Suppressor macrophage treated with lipopolysaccharide for 1 hour (primary cell): ENCODE data around the gene FBRSL1.

ENCODE experiments used
- DNase-seq, 3 donors: peaks; one replicate each; pipeline ENCODE4 v3.0.0-alpha.2; 2020 to 2022

Gene FBRSL1

GRCh38 chr12:132471858-132472255, 18.1 kb upstream of the FBRSL1 start:
- DNase-seq: no peak

GRCh38 chr12:132472386-132472785, 17.6 kb upstream of the FBRSL1 start:
- DNase-seq: no peak

GRCh38 chr12:132474237-132474741, 15.7 kb upstream of the FBRSL1 start:
- peak in 1 of 3 donors; percentile 50 for DNase-seq

- DNase-seq: peak in 1 of 3 donors; percentile 32
These were observed 15.1 kb upstream of the FBRSL1 start for GRCh38 chr12:132474799-132475303.

- peak in 1 of 3 donors; percentile 35 for DNase-seq
These were observed 14.5 kb upstream of the FBRSL1 start for GRCh38 chr12:132475304-132476037.

- DNase-seq: no peak
These were observed 13.9 kb upstream of the FBRSL1 start for GRCh38 chr12:132476038-132476414.

GRCh38 chr12:132476421-132476820, 13.5 kb upstream of the FBRSL1 start:
- no peak for DNase-seq

GRCh38 chr12:132477017-132477702, 12.8 kb upstream of the FBRSL1 start:
- DNase-seq: no peak

- DNase-seq: no peak
These were observed 12.1 kb upstream of the FBRSL1 start for GRCh38 chr12:132477703-132478432.

GRCh38 chr12:132478433-132478803, 11.5 kb upstream of the FBRSL1 start:
- DNase-seq: no peak

GRCh38 chr12:132478845-132479244, 11.1 kb upstream of the FBRSL1 start:
- DNase-seq: no peak

GRCh38 chr12:132479291-132479690, 10.7 kb upstream of the FBRSL1 start:
- DNase-seq: no peak

- no peak for DNase-seq
These were observed 9.9 kb upstream of the FBRSL1 start for GRCh38 chr12:132479938-132480622.

GRCh38 chr12:132480623-132481132, 9.3 kb upstream of the FBRSL1 start:
- DNase-seq: no peak

GRCh38 chr12:132481345-132481744, 8.6 kb upstream of the FBRSL1 start:
- DNase-seq: no peak

GRCh38 chr12:132481771-132482745, 7.9 kb upstream of the FBRSL1 start:
- DNase-seq: peak; percentile 90 to 93 (median 91)

- no peak for DNase-seq
These were observed 7.2 kb upstream of the FBRSL1 start for GRCh38 chr12:132482771-132483170.

GRCh38 chr12:132483208-132483607, 6.7 kb upstream of the FBRSL1 start:
- no peak for DNase-seq

- DNase-seq: no peak
These were observed 6.3 kb upstream of the FBRSL1 start for GRCh38 chr12:132483612-132484011.

GRCh38 chr12:132484183-132484890, 5.6 kb upstream of the FBRSL1 start:
- DNase-seq: no peak
